Myocyte (in vitro differentiated cells): ENCODE results near the gene INHBB. TPM values are rescaled to one million over a fixed set of nuclear protein-coding genes. Genes with fewer than 3 reads are reported as not detected.
"Not testable (repeated sequence)": the region's sequence is repeated elsewhere in the genome, so short reads cannot be mapped to it uniquely, and the experiment has no call there.

Source experiments
- DNase-seq: peaks from one replicate; pipeline ENCODE4 v3.0.0-alpha.2; 2012; ENCODE audit warnings: low read depth
- total RNA-seq: library from RNA; depleted of rRNA; stranded (reverse); fragments of >200 nt; gene quantifications from 2 replicates; pipeline ENCODE4 v1.2.3, GENCODE V29; 2014

Gene INHBB
- total RNA-seq, 1 donor from 2014 or later = 0.27 TPM

DNA sequence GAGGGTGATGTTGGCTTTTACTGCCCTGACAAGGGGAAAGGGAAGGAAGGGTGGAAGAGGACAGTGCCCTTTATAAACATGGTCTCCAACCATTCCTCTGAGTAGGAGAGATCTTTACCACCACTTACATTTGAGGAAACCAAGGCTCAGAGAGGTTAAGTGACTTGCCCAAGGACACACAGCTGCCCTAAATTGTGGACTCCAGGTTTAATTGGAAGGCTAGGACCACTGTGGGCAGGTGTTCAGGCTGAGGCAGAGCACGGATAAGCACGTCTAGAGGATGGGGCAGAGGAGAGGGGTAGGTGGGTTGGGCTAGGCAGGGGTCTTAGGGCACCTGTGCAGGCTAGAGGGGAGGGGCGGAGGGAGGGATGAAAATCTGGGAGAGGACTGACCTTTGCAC lies 32.7 kb downstream of the INHBB start:
- DNase-seq = no peak

DNA sequence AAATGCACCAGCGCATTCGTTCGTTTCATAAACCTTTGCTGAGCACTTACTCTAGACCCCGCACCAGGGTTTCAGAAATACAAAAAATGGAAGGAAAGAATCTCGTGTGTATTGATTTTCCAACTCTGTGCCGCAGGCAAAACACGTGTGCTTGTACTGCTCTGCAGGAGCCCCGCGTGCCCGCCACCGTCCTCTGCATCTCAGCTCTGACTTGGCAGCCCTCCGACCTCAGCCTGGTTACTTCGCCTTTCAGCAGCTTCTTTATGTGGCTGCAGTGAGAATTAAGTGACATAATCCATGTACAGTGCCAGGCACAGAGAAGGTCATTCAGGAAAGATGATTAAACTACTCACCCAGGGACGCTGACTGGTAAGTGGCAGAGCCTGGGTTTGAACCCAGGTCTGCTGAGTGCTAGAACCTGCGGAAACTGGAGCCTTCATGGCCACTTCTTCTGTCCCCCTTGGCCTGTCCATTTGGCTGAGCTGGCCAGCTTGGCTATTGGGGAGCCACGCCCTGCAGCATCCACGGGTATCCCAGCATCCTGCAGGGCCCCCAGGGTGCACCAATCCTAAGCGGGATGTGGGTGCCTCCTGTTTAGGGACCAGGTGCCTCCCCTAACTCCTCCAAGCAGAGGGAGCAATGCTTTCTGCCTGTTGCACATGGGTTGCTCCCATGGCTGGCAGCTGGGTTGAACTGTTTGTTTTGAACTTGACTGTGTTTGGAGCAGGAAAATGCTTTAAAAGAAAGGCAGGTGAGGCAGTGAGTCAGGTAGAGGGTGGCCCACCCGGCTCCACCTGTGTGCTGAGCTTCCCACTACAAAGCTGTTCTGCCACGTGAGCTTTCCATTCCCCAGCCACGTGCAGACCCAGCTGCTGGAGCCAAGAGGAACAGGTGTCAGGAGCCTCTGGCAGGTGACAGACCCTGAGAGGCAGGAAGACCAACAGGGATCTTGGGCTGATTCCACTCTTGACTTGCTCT lies 34.3 kb downstream of the INHBB start:
- DNase-seq = peak; percentile 13

DNA sequence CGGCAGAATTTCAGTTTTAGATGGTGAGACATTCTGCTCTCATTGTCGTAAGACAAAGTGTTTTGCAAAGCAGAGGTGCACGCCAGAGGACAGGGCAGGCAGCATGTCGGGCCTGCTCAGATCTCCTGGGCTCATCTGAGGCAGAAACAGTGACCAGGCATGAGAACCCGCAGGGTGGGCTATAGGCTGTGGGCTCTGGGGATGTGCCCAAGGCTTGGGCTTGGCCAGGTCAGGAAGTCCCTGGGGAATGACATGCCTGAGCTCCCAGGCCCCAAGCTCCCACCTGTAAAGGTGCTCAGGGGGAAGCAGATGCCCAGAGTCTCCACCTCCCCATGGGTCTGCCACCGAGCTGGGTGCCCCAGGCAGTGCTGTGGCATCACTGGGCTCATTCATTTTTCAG lies 35.3 kb downstream of the INHBB start:
- DNase-seq = no peak

DNA sequence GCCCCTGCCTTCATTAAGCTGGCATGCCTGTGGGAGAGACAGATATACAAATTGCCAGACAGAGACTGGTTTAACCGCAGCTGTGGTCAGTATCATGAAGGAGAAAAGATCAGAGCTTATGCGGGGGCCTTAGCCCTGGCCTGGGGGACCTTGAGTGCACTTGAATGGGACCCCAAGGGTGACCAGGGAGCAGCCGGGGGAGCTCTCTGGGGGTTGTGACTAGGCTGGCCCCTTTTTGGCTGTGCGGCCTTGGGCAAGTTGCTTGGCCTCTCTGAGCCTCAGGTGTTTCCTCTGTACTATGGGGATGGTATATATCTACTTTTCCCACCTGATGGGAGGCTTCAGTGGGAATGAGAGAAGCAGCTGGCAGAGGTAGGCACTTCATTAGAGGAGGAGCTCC lies 35.7 kb downstream of the INHBB start:
- DNase-seq = no peak

DNA sequence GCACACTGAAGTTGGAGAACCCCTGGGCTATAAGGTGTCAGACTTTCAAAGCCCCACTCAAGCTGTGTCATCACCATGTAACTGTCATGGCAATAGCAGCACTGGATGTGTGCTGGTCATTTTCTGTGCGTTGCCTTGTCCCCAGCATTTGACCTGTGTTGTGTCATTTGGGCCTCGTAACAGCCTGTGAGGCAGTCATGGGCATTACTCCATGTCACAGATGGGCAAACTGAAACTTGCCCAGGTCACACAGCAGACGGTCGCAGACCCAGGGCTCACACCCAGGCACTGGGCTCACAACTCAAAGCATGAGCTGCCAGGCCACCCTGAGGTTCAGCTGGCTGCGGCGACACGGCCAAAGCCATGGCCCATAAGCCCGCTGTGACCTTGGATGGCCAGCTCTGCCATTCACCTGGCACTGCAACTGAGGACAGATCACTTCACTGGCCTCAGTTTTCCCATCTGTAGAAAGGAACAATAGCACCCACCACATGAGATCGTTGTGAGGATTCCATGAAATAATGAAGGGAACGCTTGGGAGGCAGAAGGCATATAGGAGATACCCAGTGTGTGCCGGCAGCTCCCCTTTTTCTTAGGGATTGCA lies 36.7 kb downstream of the INHBB start:
- no peak for DNase-seq

DNA sequence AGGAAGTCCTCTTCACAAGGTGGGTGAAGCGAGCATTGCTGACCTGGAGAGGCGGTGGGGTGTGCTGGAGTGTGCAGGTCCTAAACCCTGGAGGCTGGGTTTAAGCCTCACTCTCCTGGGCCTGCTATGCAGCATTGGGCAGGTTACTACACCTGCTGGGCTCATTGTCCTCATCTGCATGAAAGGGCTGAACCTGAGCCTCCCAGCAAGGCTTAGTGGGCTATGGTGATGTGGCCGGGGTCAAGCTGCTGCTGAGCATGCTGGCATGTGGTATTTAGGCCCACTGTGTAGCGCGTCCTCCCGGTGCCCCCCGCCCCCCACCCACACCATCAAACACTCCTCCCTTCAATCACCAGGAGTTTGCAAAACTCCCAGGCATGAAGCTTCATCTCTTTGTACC lies 37.3 kb downstream of the INHBB start:
- no peak for DNase-seq

DNA sequence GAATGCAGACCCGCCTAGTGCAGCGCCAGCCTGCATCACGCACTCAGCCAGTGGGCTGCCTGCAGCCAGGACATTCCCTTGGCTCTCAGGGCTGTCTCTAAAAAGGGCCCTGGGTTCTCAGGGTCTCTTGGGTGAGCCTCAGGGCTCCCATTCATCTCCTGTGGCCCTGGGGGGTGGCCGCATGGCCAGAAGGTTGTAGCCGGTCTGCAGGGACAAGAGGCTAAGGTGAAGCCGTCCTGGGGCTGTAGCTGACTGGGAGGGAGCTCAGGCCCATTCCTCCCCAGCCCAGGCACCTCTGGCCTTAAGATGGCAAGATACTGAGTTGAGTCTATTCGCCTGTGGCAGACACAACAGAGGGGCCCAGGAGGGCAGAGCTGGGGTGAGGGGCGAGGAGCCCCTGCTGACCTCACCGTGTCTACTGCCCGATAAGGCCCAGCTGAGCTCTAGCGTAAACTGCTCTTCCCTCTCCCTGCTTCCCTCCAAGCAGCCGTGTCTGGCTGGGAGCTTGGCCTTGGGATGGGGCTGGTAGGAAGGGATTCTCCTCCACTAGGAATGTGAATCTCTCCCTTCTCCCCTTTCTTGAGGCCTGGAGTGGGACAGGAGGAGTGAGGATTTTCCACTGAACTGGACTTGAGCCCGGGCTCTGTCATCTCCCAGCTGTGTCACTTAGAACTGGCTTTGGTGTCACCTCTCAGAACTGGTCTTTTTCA lies 37.9 kb downstream of the INHBB start:
- no peak for DNase-seq

DNA sequence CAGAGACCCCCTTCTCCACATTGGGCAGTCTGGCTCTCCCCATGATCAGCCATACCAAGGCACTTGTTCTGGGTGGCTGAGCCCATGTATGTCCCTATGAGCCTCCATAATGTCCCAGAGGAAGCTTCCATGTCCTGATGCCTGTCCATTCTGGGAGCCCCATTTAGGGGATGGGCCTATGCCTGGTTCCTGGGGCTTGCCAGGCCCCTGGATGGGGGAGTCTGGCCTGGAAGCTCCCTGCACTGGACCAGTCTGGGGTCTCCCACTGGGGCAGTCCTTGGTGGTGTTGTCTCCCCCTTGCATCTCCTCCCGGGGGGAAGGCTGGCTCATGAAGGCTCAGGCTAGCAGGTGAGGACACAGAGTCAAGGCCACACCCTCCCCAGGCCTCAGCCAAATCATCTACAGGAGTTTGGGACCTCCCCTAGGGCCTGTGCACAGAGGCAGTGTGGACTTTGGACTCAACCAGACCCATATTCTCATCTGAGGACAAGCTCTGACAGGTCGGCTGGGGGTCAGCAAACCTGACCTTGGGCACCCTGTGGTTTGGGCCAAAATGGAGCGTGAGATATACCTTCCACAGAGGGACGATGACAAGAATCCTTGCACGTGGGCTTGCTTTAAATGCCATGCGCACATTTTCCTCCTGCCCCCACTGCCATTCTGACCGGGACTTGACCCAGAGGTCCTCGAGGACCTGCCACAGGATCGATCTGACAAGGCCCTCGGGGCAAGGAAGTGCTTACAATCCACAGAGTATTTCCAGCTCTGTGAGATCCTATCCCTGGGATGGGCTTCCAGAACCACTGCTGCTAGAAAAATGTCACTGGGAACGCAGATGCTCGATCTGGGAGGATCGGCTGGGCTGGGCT lies 38.8 kb downstream of the INHBB start:
- no peak for DNase-seq

DNA sequence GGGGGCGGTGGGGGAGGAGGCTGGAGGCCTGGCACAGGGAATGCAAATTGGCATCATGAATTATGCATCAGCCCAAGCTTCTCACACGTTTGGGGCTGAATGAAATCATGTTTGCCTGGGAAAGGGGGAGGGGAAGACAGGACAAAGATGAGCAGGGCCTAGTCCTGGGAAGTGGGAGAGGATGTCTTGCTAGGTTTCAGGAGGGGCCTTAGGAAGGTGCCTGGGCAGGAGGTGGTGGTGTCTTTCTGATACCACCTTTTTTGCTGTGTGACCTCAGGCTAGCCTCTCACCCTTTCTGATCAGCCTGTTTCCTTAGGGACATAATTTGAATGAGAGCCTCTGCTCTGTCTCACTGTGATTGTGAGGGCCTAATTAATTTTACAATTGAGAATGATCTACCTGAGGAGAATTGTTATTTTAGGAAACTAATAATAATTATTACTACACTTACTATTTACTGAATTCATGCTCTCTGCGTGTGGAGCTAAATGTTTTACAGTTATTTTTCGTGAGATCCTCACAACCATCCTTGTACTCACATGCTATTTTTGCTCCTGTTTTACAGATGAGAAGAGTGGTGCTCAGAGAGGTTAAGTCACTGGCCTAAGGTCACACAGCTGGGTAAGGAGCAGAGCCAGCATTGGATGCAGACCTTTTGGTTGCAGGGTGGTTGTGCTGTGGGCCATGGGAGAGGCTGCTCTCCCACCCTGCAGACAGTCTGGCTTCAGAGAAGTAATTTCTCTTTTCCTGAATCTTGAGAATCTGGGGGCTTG lies 39.6 kb downstream of the INHBB start:
- no peak for DNase-seq

DNA sequence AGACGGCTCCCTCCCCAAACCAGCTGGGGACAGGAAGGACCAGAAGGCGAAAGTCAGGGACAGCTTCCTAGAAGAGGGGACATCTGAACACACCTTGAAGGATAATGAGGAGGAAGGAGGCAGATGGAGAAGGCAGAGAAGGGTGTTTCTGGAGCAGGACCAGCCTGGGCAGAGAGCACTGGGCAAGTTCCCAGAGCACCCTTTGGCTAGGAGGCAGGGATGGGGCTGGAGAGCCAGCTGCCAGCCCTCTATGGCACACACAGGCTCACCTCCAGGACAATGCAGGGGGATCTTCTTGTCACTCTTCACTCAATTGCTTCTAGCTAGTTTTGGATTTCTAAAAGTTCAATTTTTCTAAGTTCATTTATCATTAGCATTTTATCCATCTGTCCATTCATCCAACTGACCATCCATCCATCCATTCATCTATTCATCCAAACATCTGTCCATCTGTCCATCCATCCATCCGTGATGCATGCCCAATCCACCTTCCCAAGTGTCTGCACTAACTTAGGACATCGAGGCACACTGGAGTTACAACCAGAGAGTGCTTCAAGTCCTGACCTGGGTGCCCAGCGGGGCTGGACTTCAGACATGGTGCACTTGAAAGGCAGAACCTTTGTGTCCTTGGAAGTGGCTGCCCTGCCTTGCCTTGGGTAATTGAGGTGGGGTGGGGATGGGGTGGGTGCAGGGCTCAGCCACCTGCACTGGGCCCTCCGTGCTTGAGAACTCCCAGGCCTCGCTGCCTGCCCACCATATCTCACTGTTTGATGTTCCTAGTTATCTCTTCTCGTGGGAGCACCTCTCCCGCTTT lies 42.5 kb downstream of the INHBB start:
- DNase-seq = no peak

DNA sequence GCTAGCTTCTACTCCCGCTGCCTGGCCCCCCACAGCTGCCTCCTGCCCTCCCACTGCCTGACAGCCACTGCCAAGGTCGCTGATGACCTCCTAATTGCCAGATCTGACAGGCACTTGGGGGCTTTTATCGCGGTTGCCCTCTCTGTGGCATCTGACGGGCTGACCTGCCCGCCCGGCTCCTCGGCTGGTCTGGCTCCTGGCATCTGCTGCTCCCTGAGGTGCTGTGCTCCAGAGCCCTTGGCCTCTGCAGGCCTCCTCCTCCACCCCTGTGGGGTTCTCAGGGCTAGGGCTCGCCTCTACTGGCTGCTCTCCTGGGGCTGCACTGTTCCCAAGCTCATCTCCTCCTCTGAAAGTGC lies 43.1 kb downstream of the INHBB start:
- DNase-seq = no peak

DNA sequence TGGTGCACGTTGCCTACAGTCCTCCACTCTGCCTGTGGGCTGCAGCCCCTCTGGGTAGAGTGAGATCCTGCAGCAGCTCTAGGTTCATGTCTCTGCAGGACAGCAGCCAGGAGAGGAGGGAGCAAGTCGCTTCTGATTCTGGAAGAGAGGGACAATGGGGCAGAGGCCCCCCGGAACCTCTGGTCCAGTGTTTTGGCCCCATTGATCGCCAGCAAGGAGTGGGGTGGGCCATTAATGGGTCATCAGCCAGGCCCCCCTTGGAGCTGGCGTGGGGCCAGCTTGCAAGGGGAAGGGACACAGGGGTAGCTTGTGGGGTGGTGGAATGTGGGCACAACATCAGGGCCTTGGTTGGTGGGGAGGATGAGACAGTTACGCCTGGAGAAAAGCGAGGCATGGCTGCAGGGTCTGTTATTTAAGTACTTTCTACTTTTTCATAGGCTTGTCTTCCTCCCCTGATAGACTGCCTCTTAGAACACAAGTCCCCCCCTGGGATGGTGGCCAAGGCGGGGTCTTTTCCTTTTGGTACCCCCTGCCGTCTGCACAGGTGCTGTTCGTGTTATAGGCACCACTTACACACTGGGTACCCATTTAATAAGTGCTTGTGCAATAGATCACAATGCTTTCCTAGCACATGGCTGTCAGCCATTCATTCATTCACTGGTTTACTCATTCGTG lies 44.6 kb downstream of the INHBB start:
- DNase-seq = no peak

DNA sequence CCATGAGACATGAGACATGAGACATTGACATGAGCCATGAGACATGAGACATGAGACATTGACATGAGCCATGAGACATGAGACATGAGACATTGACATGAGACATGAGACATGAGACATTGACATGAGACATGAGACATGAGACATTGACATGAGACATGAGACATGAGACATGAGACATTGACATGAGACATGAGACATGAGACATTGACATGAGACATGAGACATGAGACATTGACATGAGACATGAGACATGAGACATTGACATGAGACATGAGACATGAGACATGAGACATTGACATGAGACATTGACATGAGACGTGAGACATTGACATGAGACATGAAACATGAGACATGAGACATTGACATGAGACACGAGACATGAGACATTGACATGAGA lies 45.4 kb downstream of the INHBB start:
- not testable (repeated sequence) for DNase-seq

DNA sequence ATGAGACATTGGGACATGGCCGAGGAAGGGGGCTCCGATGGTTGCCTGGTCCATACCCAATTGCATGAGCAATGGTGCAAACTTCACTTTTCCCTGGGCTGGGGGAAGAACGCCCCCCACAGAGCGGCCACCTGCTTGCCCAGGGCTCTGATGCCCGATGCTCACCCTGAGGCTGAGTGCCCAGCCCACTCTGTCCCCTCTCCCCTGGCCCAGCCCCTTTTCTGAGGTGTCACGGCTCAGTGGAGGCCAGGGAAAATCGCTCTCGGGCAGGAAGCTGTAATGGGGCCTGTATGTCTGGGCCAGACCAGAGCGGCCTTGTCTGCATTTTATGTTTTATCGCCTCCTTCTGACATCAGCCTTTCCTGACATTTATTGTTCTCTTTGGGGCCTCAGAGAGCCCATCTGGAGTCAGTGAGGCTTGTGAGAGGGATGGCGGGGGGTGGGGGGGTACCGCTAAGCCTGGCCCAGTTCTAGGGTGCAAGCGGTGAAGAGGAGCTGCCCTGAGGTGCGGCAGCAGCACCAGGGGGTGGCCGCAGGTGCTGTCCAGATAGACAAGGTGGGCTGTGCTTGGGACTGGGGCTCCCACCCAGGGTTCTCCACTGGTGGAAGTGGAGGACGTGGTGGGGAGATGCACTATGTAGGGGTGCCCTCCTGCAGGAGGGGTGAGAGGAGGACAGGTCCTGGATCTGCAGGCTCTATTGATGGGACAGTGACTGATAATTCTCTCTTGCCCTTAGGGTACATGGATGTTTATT lies 46.2 kb downstream of the INHBB start:
- DNase-seq = no peak

DNA sequence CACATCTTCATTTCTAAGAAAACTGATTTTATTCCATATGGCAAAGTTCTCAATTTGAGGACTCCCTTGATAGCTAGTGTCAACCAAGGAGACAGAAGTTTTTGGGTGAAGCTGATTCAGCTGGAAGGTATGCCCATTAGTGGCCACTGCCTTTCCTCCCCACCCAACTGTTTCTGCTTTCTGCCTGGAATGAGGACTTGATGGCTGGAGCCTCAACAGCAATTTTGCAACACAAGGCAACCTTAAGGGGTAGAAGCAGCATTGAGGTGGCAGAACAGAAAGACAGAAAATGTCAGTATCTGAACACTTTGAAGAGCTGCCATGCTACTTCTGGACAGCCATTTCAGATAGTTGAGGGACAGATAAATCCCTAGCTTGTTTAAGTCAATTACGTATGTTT lies 47.0 kb downstream of the INHBB start:
- DNase-seq = no peak

DNA sequence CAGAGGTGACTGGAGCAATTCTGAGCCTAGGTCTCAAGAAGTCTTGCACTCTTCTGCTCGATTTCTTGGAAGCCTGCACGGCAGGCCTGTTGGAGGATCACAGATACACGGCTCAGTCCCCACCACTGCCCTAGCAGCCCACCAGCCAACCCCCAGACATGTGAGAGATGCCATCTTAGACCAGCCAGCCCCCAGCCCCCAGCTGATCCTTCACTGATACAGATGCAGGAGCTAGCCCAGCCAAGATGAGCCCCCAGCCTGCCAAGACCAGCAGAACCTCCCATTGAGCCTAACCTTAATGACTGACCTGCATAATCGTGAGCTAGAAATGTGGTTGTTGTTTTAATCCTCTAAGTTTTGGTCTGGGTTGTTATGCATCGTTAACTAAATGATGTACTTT lies 47.5 kb downstream of the INHBB start:
- DNase-seq = no peak

DNA sequence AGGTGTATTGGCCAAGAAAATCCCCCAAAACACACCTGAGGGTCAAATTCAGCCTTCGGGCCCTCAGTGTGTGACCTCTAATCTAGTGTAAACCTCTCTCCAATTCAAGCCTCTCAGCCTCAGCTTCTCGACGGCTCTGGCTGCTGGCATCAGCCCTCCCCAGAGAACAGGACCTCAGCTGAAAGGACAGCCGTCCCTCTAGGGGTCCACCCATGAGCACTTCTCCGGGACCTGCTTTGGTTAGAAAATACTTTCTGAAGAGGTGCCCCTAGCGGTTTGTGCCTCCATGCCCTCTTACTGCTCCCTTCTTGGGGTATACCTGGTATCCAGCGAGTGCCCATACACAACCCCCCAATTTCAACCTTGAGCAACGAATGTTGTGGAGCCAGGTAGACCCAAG lies 48.8 kb downstream of the INHBB start:
- DNase-seq = no peak
